Tibial artery (tissue), 4 donors: ENCODE measurements around the gene ZNF394.

Experiments
- DNase-seq, 2 donors: peaks; one replicate each; pipeline ENCODE4 v3.0.0-alpha.2; 2019
- H3K27ac ChIP-seq, 2 donors: fragments of 200-600 bp; sonication (generic) in 1 of 2; 1 replicate in 1 of 2; 2 replicates in 1 of 2; pipeline ENCODE4 v1.5.1; 2018 to 2019; ENCODE audit warnings: mild to moderate bottlenecking in 1 of 2
- H3K27me3 ChIP-seq, 2 donors: fragments of 200-600 bp; sonication (generic) in 1 of 2; one replicate each; pipeline versions ENCODE4 v1.5.1 to v1.6.0; 2016 to 2019
- H3K36me3 ChIP-seq, 3 donors: fragments of 200-600 bp; sonication (generic) in 2 of 3; one replicate each; pipeline ENCODE4 v1.5.1; 2016 to 2019; ENCODE audit warnings: mild to moderate bottlenecking in 2 of 3
- H3K4me1 ChIP-seq, 4 donors: fragments of 200-600 bp; sonication (generic) in 2 of 4; 1 replicate in 3 of 4; 2 replicates in 1 of 4; pipeline ENCODE4 v1.5.1; 2016 to 2019
- H3K4me3 ChIP-seq, 2 donors: fragments of 200-600 bp; sonication (generic) in 1 of 2; 1 replicate in 1 of 2; 2 replicates in 1 of 2; pipeline ENCODE4 v1.5.1; 2018 to 2019; ENCODE audit warnings: mild to moderate bottlenecking in 2 of 2
- H3K9me3 ChIP-seq, 3 donors: fragments of 200-600 bp; sonication (generic) in 1 of 3; one replicate each; pipeline ENCODE4 v1.5.1; 2016 to 2019
- CTCF ChIP-seq, 2 experiments: fragments of 200-600 bp in 1 of 2; fragments of 450-650 bp in 1 of 2; IDR thresholded peaks; one replicate each; pipeline ENCODE4 v1.5.1; 2017 to 2019; ENCODE audit warnings: antibody characterized with exemption in 2 of 2, mild to moderate bottlenecking in 1 of 2, moderate library complexity in 1 of 2
- intact Hi-C: fragments of 100-400 bp; cut with DNase I; formaldehyde crosslinking; loops from one replicate; pipeline ENCODE4 v1.15.0; 2023; ENCODE audit warnings: low total_unique reads

The ZNF394 gene

GRCh38 chr7:99490878-99491277, 9.2 kb downstream of the ZNF394 start:
- peaks cover 39 to 57% (median 40%) of the 10 kb centered on the region in 3 donors for H3K36me3 ChIP-seq
- TF ChIP-seq CTCF (IDR thresholded peaks at IDR 0.05), result no peak
- H3K27ac ChIP-seq, result no peak overlapping the region
- no peak for DNase-seq
- no peaks in the 10 kb centered on the region for H3K4me1 ChIP-seq
- no peaks in the 10 kb centered on the region for H3K27me3 ChIP-seq
- intact Hi-C loops, result no loop called here
- peaks cover 0 to 22% (median 20%) of the 10 kb centered on the region in 3 donors for H3K9me3 ChIP-seq
- H3K4me3 ChIP-seq, result no peak overlapping the region

- Histone ChIP-seq H3K4me1 (no peaks in the 10 kb centered on the region), H3K9me3 (peaks cover 0 to 12% (median 12%) of the 10 kb centered on the region in 3 donors), H3K27me3 (no peaks in the 10 kb centered on the region), H3K4me3 (no peak overlapping the region), H3K27ac (no peak overlapping the region), H3K36me3 (peaks cover 24 to 54% (median 30%) of the 10 kb centered on the region in 3 donors)
- no peak for TF ChIP-seq CTCF (IDR thresholded peaks at IDR 0.05)
- no peak for DNase-seq
- intact Hi-C loops, result no loop called here
These were observed 10.8 kb downstream of the ZNF394 start for GRCh38 chr7:99489235-99489634.

GRCh38 chr7:99485094-99485493, 15.0 kb downstream of the ZNF394 start:
- intact Hi-C loops, result no loop called here
- Histone ChIP-seq H3K4me1 (no peaks in the 10 kb centered on the region), H3K36me3 (peaks cover 0 to 47% (median 16%) of the 10 kb centered on the region in 3 donors), H3K9me3 (no peaks in the 10 kb centered on the region), H3K27me3 (no peaks in the 10 kb centered on the region), H3K4me3 (no peak overlapping the region), H3K27ac (no peak overlapping the region)
- TF ChIP-seq CTCF (IDR thresholded peaks at IDR 0.05), result no peak
- DNase-seq, result no peak

GRCh38 chr7:99478464-99479440, 21.3 kb downstream of the ZNF394 start:
- no peak for TF ChIP-seq CTCF (IDR thresholded peaks at IDR 0.05)
- H3K4me1 ChIP-seq, result peaks cover 0 to 4% (median 3%) of the 10 kb centered on the region in 4 donors
- H3K9me3 ChIP-seq, result no peaks in the 10 kb centered on the region
- intact Hi-C loops, result no loop called here
- no peak overlapping the region for H3K27ac ChIP-seq
- no peak for DNase-seq
- H3K27me3 ChIP-seq, result no peaks in the 10 kb centered on the region
- peaks cover 0 to 40% (median 10%) of the 10 kb centered on the region in 3 donors for H3K36me3 ChIP-seq
- H3K4me3 ChIP-seq, result no peak overlapping the region

- intact Hi-C loops, result no loop called here
- Histone ChIP-seq H3K27me3 (no peaks in the 10 kb centered on the region), H3K9me3 (no peaks in the 10 kb centered on the region), H3K27ac (no peak overlapping the region), H3K4me3 (no peak overlapping the region), H3K4me1 (peaks cover 0 to 11% (median 10%) of the 10 kb centered on the region in 4 donors), H3K36me3 (peaks cover 0 to 27% (median 10%) of the 10 kb centered on the region in 3 donors)
- TF ChIP-seq CTCF (IDR thresholded peaks at IDR 0.05), result no peak
- DNase-seq, result no peak
These were observed 24.0 kb downstream of the ZNF394 start for GRCh38 chr7:99476107-99476506.
